CMK (cell line): ENCODE measurements around the gene ERGIC1.
"Not testable (repeated sequence)": the region's sequence is repeated elsewhere in the genome, so short reads cannot be mapped to it uniquely, and the experiment has no call there.

Source experiments
- DNase-seq: peaks from one replicate; pipeline ENCODE4 v3.0.0-alpha.2; 2010; ENCODE audit warnings: low read depth

The ERGIC1 gene

GRCh38 chr5:172847584-172847983 is 13.5 kb downstream of the ERGIC1 start:
- DNase-seq = not testable (repeated sequence)

GRCh38 chr5:172848419-172848818 is 14.4 kb downstream of the ERGIC1 start:
- no peak for DNase-seq

- no peak for DNase-seq
Measured at GRCh38 chr5:172849606-172850453, 15.8 kb downstream of the ERGIC1 start.

GRCh38 chr5:172850454-172850797 is 16.4 kb downstream of the ERGIC1 start:
- DNase-seq = no peak

GRCh38 chr5:172851254-172851653 is 17.2 kb downstream of the ERGIC1 start:
- not testable (repeated sequence) for DNase-seq

GRCh38 chr5:172852490-172853354 is 18.7 kb downstream of the ERGIC1 start:
- no peak for DNase-seq

GRCh38 chr5:172853355-172853975 is 19.4 kb downstream of the ERGIC1 start:
- DNase-seq = no peak

GRCh38 chr5:172854451-172854871 is 20.4 kb downstream of the ERGIC1 start:
- DNase-seq = no peak

- no peak for DNase-seq
Measured at GRCh38 chr5:172854971-172855370, 20.9 kb downstream of the ERGIC1 start.

GRCh38 chr5:172855597-172856292 is 21.7 kb downstream of the ERGIC1 start:
- no peak for DNase-seq

GRCh38 chr5:172856336-172856735 is 22.3 kb downstream of the ERGIC1 start:
- no peak for DNase-seq

- no peak for DNase-seq
Measured at GRCh38 chr5:172857982-172858381, 23.9 kb downstream of the ERGIC1 start.

GRCh38 chr5:172858511-172858989 is 24.5 kb downstream of the ERGIC1 start:
- DNase-seq = no peak

GRCh38 chr5:172858990-172859811 is 25.1 kb downstream of the ERGIC1 start:
- DNase-seq = no peak

GRCh38 chr5:172859966-172860365 is 25.9 kb downstream of the ERGIC1 start:
- no peak for DNase-seq

GRCh38 chr5:172860520-172861443 is 26.7 kb downstream of the ERGIC1 start:
- DNase-seq = no peak

GRCh38 chr5:172861461-172861860 is 27.4 kb downstream of the ERGIC1 start:
- no peak for DNase-seq

GRCh38 chr5:172862165-172862801 is 28.2 kb downstream of the ERGIC1 start:
- DNase-seq = no peak

- not testable (repeated sequence) for DNase-seq
Measured at GRCh38 chr5:172864171-172864570, 30.1 kb downstream of the ERGIC1 start.
